Breast epithelium (tissue), 3 donors: Measurements from ENCODE around the gene CCSER1.

Source experiments
- CTCF ChIP-seq, 3 donors: fragments of 450-650 bp; IDR thresholded peaks; one replicate each; pipeline ENCODE4 v1.5.1; 2016 to 2017; ENCODE audit warnings: antibody characterized with exemption in 3 of 3, mild to moderate bottlenecking in 3 of 3, moderate library complexity in 3 of 3
- POLR2AphosphoS5 ChIP-seq, 3 donors: sonication (generic); formaldehyde crosslinking; IDR thresholded peaks; one replicate each; pipeline ENCODE4 v1.6.1; 2017; ENCODE audit warnings: antibody characterized with exemption in 3 of 3

GRCh38 chr4:90498175-90498574 lies 371.0 kb downstream of the CCSER1 start:
- TF ChIP-seq POLR2AphosphoS5 (IDR thresholded peaks at IDR 0.05), result no peak
- no peak for TF ChIP-seq CTCF (IDR thresholded peaks at IDR 0.05)
